Fibroblast of lung (primary cell): Measurements from ENCODE around the gene OR2AE1. TPM values are rescaled to one million over a fixed set of nuclear protein-coding genes. Genes with fewer than 3 reads are reported as not detected.

Experiments
- DNase-seq, 2 donors: peaks; one replicate each; pipeline versions ENCODE4 v3.0.0 to v3.0.0-alpha.2; 2010; ENCODE audit warnings: low read depth in 2 of 2
- H2AFZ ChIP-seq: 2 replicates; pipeline ENCODE4 v1.5.1; 2012; ENCODE audit warnings: low read length, control low read depth, inconsistent platforms
- H3K27ac ChIP-seq: 2 replicates; pipeline ENCODE4 v1.5.1; 2011; ENCODE audit warnings: low read length, control low read depth; ENCODE audit not compliant: insufficient read depth
- H3K27me3 ChIP-seq: 2 replicates; pipeline ENCODE4 v1.5.1; 2011; ENCODE audit warnings: mild to moderate bottlenecking, low read length; ENCODE audit not compliant: control insufficient read depth, insufficient read depth
- H3K36me3 ChIP-seq: 2 replicates; pipeline ENCODE4 v1.5.1; 2011; ENCODE audit warnings: low read length; ENCODE audit not compliant: control insufficient read depth, insufficient read depth
- H3K4me1 ChIP-seq: 2 replicates; pipeline ENCODE4 v1.5.1; 2011; ENCODE audit warnings: low read length; ENCODE audit not compliant: control insufficient read depth, insufficient read depth; ENCODE audit errors: extremely low read depth
- H3K4me2 ChIP-seq: 2 replicates; pipeline ENCODE4 v1.5.1; 2011; ENCODE audit warnings: low read length, control low read depth; ENCODE audit not compliant: insufficient read depth; ENCODE audit errors: extremely low read depth
- H3K4me3 ChIP-seq, 4 experiments: fragments of 200-600 bp in 1 of 4; sonication (generic) in 1 of 4; replicated peaks in 1 of 4; 2 replicates each; pipeline ENCODE4 v1.5.1; 2011 to 2016; ENCODE audit warnings: low read length in 4 of 4, low read depth in 3 of 4, mild to moderate bottlenecking in 3 of 4, control low read depth in 2 of 4, inconsistent platforms in 1 of 4, mixed read lengths in 1 of 4; ENCODE audit not compliant: insufficient read depth in 1 of 4; ENCODE audit errors: control extremely low read depth in 1 of 4
- H3K79me2 ChIP-seq: 2 replicates; pipeline ENCODE4 v1.5.1; 2012; ENCODE audit warnings: mild to moderate bottlenecking, low read length, inconsistent platforms; ENCODE audit not compliant: control insufficient read depth, insufficient read depth
- H3K9ac ChIP-seq: 2 replicates; pipeline ENCODE4 v1.5.1; 2011; ENCODE audit warnings: mild to moderate bottlenecking, low read length, control low read depth; ENCODE audit not compliant: insufficient read depth
- H3K9me3 ChIP-seq: 2 replicates; pipeline ENCODE4 v1.5.1; 2012; ENCODE audit warnings: low read depth, low read length; ENCODE audit not compliant: control insufficient read depth, insufficient read depth
- H4K20me1 ChIP-seq: 2 replicates; pipeline ENCODE4 v1.5.1; 2011; ENCODE audit warnings: low read length; ENCODE audit not compliant: control insufficient read depth, insufficient read depth; ENCODE audit errors: extremely low read depth
- EZH2 ChIP-seq: IDR thresholded peaks from 2 replicates; pipeline ENCODE4 v1.5.1; 2012; ENCODE audit warnings: low read length, control low read depth, mild to moderate bottlenecking; ENCODE audit errors: missing control alignments
- polyA plus RNA-seq, 2 donors: library from polyadenylated mRNA; depleted of rRNA in 1 of 2; stranded (reverse) in 1 of 2; unstranded in 1 of 2; fragments of >200 nt; gene quantifications; 2 replicates each; pipeline ENCODE4 v1.2.1, GENCODE V29; 2011 to 2012; ENCODE audit warnings: missing spikeins in 1 of 2
- total RNA-seq: library from RNA; depleted of rRNA; stranded (reverse); fragments of >200 nt; gene quantifications from 2 replicates; pipeline ENCODE4 v1.2.1, GENCODE V29; 2014
- TF ChIP-seq, protein P1 (sequence below), 2 donors: IDR thresholded peaks in 1 of 2; conservative IDR thresholded peaks in 1 of 2; 1 replicate in 1 of 2; 2 replicates in 1 of 2; pipeline ENCODE4 v1.5.1; 2011 to 2012; ENCODE audit warnings: low read length in 2 of 2, control low read depth in 1 of 2, inconsistent platforms in 1 of 2, low read depth in 1 of 2, mild to moderate bottlenecking in 1 of 2

OR2AE1 gene
- total and polyA plus RNA-seq, 2 donors (not counting 1 experiment from before 2014, with no cell fraction given): 0.10 to 0.17 TPM

DNA sequence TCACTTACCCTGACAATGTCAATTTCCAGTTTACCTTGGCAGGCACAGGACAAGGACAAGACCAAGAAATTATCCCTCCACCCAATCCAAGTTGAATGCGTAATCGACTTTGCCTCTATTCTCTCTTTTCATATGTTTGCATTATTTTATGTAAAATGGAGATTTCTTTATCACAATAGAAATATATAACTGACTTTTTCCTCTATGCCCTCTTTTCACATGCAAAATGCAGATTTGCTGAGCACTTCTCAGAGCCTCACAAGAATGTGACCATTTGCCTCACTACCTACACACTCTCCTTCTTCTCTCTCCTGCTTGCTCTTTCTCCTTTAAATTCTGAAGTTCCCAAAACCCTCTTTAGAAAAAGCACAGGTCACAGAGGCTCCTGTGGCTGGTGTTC is 33.9 kb downstream of the OR2AE1 start:
- no peak overlapping the region for H3K27ac ChIP-seq

DNA sequence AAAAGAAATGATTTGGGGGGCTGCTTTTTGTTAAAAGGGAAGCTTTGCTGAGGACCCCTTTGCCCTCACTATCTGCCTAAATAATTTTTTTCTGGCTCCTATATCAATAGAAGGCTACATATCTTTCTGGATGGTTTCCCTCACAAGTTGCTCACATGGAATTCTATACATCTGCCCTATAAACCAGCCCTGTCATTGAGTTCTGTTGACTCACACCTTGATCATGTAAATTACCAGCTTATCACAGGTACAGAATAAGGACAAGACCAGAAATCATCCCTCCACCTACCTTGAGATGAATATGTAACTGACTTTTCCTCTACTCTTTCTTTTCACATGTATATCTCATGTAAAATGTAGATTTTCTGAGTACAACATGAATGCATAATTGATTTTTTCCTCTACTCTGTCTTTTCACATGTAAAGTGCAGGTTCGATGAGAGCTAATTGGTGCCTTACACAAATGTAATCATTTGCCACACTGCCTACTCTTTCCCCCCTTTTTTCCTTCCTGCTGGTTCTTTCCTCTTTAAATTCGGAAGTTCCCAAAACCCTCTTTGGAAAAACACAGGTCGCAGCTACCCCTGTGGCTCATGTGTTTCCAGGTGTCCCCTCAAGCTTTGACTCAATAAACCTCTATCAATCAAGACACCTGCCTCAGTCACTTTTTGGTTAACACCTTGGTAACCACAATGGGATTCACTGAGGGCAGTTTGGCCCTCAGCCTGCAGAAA is 36.5 kb downstream of the OR2AE1 start:
- no peak overlapping the region for H3K4me2 ChIP-seq
- H3K36me3 ChIP-seq: no peaks in the 10 kb centered on the region
- no peak overlapping the region for H3K27ac ChIP-seq
- DNase-seq: no peak
- H3K9ac ChIP-seq: no peak overlapping the region
- H3K4me1 ChIP-seq: no peaks in the 10 kb centered on the region
- H3K9me3 ChIP-seq: no peaks in the 10 kb centered on the region
- no peaks in the 10 kb centered on the region for H3K79me2 ChIP-seq
- no peaks in the 10 kb centered on the region for H4K20me1 ChIP-seq
- no peak for TF ChIP-seq EZH2
- TF ChIP-seq, protein P1, sequence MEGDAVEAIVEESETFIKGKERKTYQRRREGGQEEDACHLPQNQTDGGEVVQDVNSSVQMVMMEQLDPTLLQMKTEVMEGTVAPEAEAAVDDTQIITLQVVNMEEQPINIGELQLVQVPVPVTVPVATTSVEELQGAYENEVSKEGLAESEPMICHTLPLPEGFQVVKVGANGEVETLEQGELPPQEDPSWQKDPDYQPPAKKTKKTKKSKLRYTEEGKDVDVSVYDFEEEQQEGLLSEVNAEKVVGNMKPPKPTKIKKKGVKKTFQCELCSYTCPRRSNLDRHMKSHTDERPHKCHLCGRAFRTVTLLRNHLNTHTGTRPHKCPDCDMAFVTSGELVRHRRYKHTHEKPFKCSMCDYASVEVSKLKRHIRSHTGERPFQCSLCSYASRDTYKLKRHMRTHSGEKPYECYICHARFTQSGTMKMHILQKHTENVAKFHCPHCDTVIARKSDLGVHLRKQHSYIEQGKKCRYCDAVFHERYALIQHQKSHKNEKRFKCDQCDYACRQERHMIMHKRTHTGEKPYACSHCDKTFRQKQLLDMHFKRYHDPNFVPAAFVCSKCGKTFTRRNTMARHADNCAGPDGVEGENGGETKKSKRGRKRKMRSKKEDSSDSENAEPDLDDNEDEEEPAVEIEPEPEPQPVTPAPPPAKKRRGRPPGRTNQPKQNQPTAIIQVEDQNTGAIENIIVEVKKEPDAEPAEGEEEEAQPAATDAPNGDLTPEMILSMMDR (conservative IDR thresholded peaks at IDR 0.05 in 1 of 2, IDR thresholded peaks at IDR 0.05 in 1 of 2; ENCODE audit: low read depth in 1 of 2, low read length in 2 of 2): no peak
- peaks cover 3% of the 10 kb centered on the region for H3K27me3 ChIP-seq
- no peak overlapping the region for H2AFZ ChIP-seq
- no peak overlapping the region for H3K4me3 ChIP-seq

More for the DNA sequence above, 33.9 kb downstream of the OR2AE1 start:
- Histone ChIP-seq H3K36me3 (no peaks in the 10 kb centered on the region), H2AFZ (no peak overlapping the region), H3K27me3 (peaks cover 3% of the 10 kb centered on the region), H3K4me2 (no peak overlapping the region), H3K4me1 (no peaks in the 10 kb centered on the region), H3K79me2 (no peaks in the 10 kb centered on the region), H3K4me3 (no peak overlapping the region), H4K20me1 (no peaks in the 10 kb centered on the region), H3K9me3 (no peaks in the 10 kb centered on the region), H3K9ac (no peak overlapping the region)
- no peak for TF ChIP-seq EZH2
- TF ChIP-seq, protein P1 (conservative IDR thresholded peaks at IDR 0.05 in 1 of 2, IDR thresholded peaks at IDR 0.05 in 1 of 2; ENCODE audit: low read depth in 1 of 2, low read length in 2 of 2): no peak
- DNase-seq: no peak

- Histone ChIP-seq H3K36me3 (no peaks in the 10 kb centered on the region), H4K20me1 (no peaks in the 10 kb centered on the region), H3K4me3 (no peak overlapping the region), H2AFZ (no peak overlapping the region), H3K9me3 (no peaks in the 10 kb centered on the region), H3K79me2 (no peaks in the 10 kb centered on the region), H3K4me1 (no peaks in the 10 kb centered on the region), H3K27ac (no peak overlapping the region), H3K4me2 (no peak overlapping the region), H3K9ac (no peak overlapping the region), H3K27me3 (peaks cover 3% of the 10 kb centered on the region)
- no peak for TF ChIP-seq EZH2
- TF ChIP-seq, protein P1 (conservative IDR thresholded peaks at IDR 0.05 in 1 of 2, IDR thresholded peaks at IDR 0.05 in 1 of 2; ENCODE audit: low read depth in 1 of 2, low read length in 2 of 2): no peak
- DNase-seq: no peak
Observed at GRCh38 chr7:99839287-99840021, 37.4 kb downstream of the OR2AE1 start.
